Measurements from ENCODE around the gene PRDM13.
"Not testable (repeated sequence)": the region's sequence is repeated elsewhere in the genome, so short reads cannot be mapped to it uniquely, and the experiment has no call there.

PRDM13 gene

GRCh38 chr6:99604166-99605073 is 2.2 kb upstream of the PRDM13 start:
- DNase-seq: no peak

GRCh38 chr6:99605074-99605734 is 1.4 kb upstream of the PRDM13 start:
- no peak for DNase-seq

- DNase-seq: no peak
Observed at GRCh38 chr6:99605911-99606655, 550 bp upstream of the PRDM13 start.

- DNase-seq: no peak
Observed at GRCh38 chr6:99607416-99608036, 893 bp downstream of the PRDM13 start.

GRCh38 chr6:99608059-99608885 is 1.6 kb downstream of the PRDM13 start:
- DNase-seq: no peak

GRCh38 chr6:99608886-99609482 is 2.4 kb downstream of the PRDM13 start:
- no peak for DNase-seq

- DNase-seq: no peak
Observed at GRCh38 chr6:99609905-99610489, 3.4 kb downstream of the PRDM13 start.

GRCh38 chr6:99611148-99611547 is 4.5 kb downstream of the PRDM13 start:
- DNase-seq: no peak

GRCh38 chr6:99612551-99613408 is 6.1 kb downstream of the PRDM13 start:
- DNase-seq: peak; percentile 6

- peak; percentile 51 for DNase-seq
Observed at GRCh38 chr6:99613409-99613704, 6.7 kb downstream of the PRDM13 start.

GRCh38 chr6:99613705-99614429 is 7.2 kb downstream of the PRDM13 start:
- peak; percentile 29 for DNase-seq

- peak; percentile 28 for DNase-seq
Observed at GRCh38 chr6:99614430-99615186, 8.0 kb downstream of the PRDM13 start.

GRCh38 chr6:99617131-99617530 is 10.5 kb downstream of the PRDM13 start:
- DNase-seq: no peak

- DNase-seq: no peak
Observed at GRCh38 chr6:99618649-99619408, 12.2 kb downstream of the PRDM13 start.

- DNase-seq: no peak
Observed at GRCh38 chr6:99619409-99619762, 12.8 kb downstream of the PRDM13 start.

GRCh38 chr6:99622044-99622443 is 15.4 kb downstream of the PRDM13 start:
- DNase-seq: not testable (repeated sequence)

GRCh38 chr6:99629293-99629692 is 22.7 kb downstream of the PRDM13 start:
- DNase-seq: no peak

- DNase-seq: no peak
Observed at GRCh38 chr6:99637629-99638028, 31.0 kb downstream of the PRDM13 start.

Measured in stimulated activated CD4-positive, alpha-beta T cell treated with anti-CD3 and anti-CD28 coated beads, Interleukin-4, amount 100 ng/mL, for 1 hour (primary cell).